IMR-90 (cell line): ENCODE data around the gene MTIF3. TPM values are rescaled to one million over a fixed set of nuclear protein-coding genes. Genes with fewer than 3 reads are reported as not detected.

Source experiments
- ATAC-seq: fragments of 200-7000 bp; cut with Tn5 transposase; 2 replicates; pipeline ENCODE4 v1.9.1; 2020; ENCODE audit warnings: low read depth, mild to moderate bottlenecking, moderate library complexity
- BruUV-seq: library from RNA; stranded (reverse); fragments of 400-500 nt; replicated peaks from 2 replicates; lab custom pipeline; 2021; lab: Mats Ljungman, UMichigan
- CTCF ChIA-PET: fragments of 300-600 bp; formaldehyde crosslinking; extraction: SDS; loops from one replicate; lab custom pipeline; 2021; ENCODE audit warnings: antibody characterized with exemption; lab: Yijun Ruan, JAX
- POLR2A ChIA-PET: fragments of 300-600 bp; sonication (Branson Sonifier 250); formaldehyde crosslinking; loops from one replicate; lab custom pipeline; 2022; ENCODE audit warnings: antibody characterized with exemption; ENCODE audit not compliant: unreplicated experiment; lab: Charles Lee
- DNase-seq: peaks from one replicate; pipeline ENCODE4 v3.0.0; 2013
- H2AFZ ChIP-seq: replicated peaks from 2 replicates; pipeline ENCODE3; 2013; ENCODE audit warnings: low read length, mild to moderate bottlenecking; ENCODE audit not compliant: poor library complexity
- H2AK5ac ChIP-seq: 2 replicates; pipeline ENCODE4 v1.6.1; 2013; ENCODE audit warnings: low read depth, low read length, inconsistent platforms
- H2AK9ac ChIP-seq: replicated peaks from 2 replicates; pipeline ENCODE3; 2013; ENCODE audit warnings: mild to moderate bottlenecking, low read depth, low read length, moderate library complexity; ENCODE audit not compliant: poor library complexity
- H2BK120ac ChIP-seq: 2 replicates; pipeline ENCODE4 v1.6.1; 2013; ENCODE audit warnings: low read depth, low read length, inconsistent platforms
- H2BK15ac ChIP-seq: 3 replicates; pipeline ENCODE4 v1.6.1; 2013; ENCODE audit warnings: low read depth, low read length, inconsistent platforms
- H2BK20ac ChIP-seq: 2 replicates; pipeline ENCODE4 v1.6.1; 2013; ENCODE audit warnings: low read depth, mild to moderate bottlenecking, inconsistent platforms, low read length, moderate library complexity
- H2BK5ac ChIP-seq: 2 replicates; pipeline ENCODE4 v1.6.1; 2013; ENCODE audit warnings: mild to moderate bottlenecking, low read depth, low read length, inconsistent platforms; ENCODE audit not compliant: poor library complexity, severe bottlenecking
- H3K14ac ChIP-seq: replicated peaks from 2 replicates; pipeline ENCODE4 v1.6.1; 2013; ENCODE audit warnings: low read depth, low read length, inconsistent platforms
- H3K18ac ChIP-seq: 2 replicates; pipeline ENCODE4 v1.6.1; 2013; ENCODE audit warnings: low read depth, low read length, control low read depth
- H3K23ac ChIP-seq: 2 replicates; pipeline ENCODE4 v1.6.1; 2013; ENCODE audit warnings: low read depth, low read length, inconsistent platforms
- H3K27ac ChIP-seq: 2 replicates; pipeline ENCODE4 v1.5.1; 2013; ENCODE audit warnings: mild to moderate bottlenecking, control low read depth, low read length; ENCODE audit not compliant: insufficient read depth
- H3K27me3 ChIP-seq: 2 replicates; pipeline ENCODE4 v1.6.1; 2013; ENCODE audit warnings: low read length; ENCODE audit not compliant: control insufficient read depth, insufficient read depth
- H3K36me3 ChIP-seq: 2 replicates; pipeline ENCODE4 v1.6.1; 2013; ENCODE audit warnings: low read length, mixed read lengths; ENCODE audit not compliant: control insufficient read depth, insufficient read depth
- H3K4ac ChIP-seq: 2 replicates; pipeline ENCODE4 v1.6.1; 2013; ENCODE audit warnings: low read depth, low read length, inconsistent platforms
- H3K4me1 ChIP-seq: 2 replicates; pipeline ENCODE4 v1.6.1; 2013; ENCODE audit warnings: low read length, mixed read lengths; ENCODE audit not compliant: control insufficient read depth, insufficient read depth
- H3K4me2 ChIP-seq: 2 replicates; pipeline ENCODE4 v1.6.1; 2013; ENCODE audit warnings: low read depth, mild to moderate bottlenecking, control low read depth, low read length, moderate library complexity
- H3K4me3 ChIP-seq: 2 replicates; pipeline ENCODE4 v1.5.1; 2013; ENCODE audit warnings: low read depth, mild to moderate bottlenecking, control low read depth, low read length, moderate library complexity; ENCODE audit not compliant: insufficient read depth
- H3K56ac ChIP-seq: 2 replicates; pipeline ENCODE4 v1.6.1; 2013; ENCODE audit warnings: low read length, inconsistent platforms; ENCODE audit not compliant: insufficient read depth; ENCODE audit errors: extremely low read depth
- H3K79me1 ChIP-seq, 2 experiments: 2 replicates each; pipeline ENCODE4 v1.6.1; 2013; ENCODE audit warnings: low read length in 2 of 2, inconsistent platforms in 1 of 2, low read depth in 1 of 2
- H3K9ac ChIP-seq: 2 replicates; pipeline ENCODE4 v1.6.1; 2013; ENCODE audit warnings: low read depth, low read length, control low read depth
- H3K9me1 ChIP-seq: 2 replicates; pipeline ENCODE4 v1.6.1; 2013; ENCODE audit warnings: low read length, inconsistent platforms; ENCODE audit not compliant: insufficient read depth
- H3K9me3 ChIP-seq: 2 replicates; pipeline ENCODE4 v1.6.1; 2013; ENCODE audit warnings: low read length; ENCODE audit not compliant: control insufficient read depth, insufficient read depth
- H4K20me1 ChIP-seq: 2 replicates; pipeline ENCODE4 v1.6.1; 2013; ENCODE audit warnings: low read length, inconsistent platforms; ENCODE audit not compliant: insufficient read depth
- H4K5ac ChIP-seq: 2 replicates; pipeline ENCODE4 v1.6.1; 2013; ENCODE audit warnings: mild to moderate bottlenecking, low read depth, low read length, control low read depth
- H4K8ac ChIP-seq, 2 experiments: 2 replicates each; pipeline ENCODE4 v1.6.1; 2013; ENCODE audit warnings: low read depth in 2 of 2, low read length in 2 of 2, control low read depth in 1 of 2, inconsistent platforms in 1 of 2
- H4K91ac ChIP-seq: 2 replicates; pipeline ENCODE4 v1.6.1; 2013; ENCODE audit warnings: low read depth, low read length, inconsistent platforms; ENCODE audit not compliant: insufficient read depth
- BHLHE40 ChIP-seq: fragments of 150-350 bp; IDR thresholded peaks from 2 replicates; pipeline ENCODE4 v1.6.1; 2016; ENCODE audit warnings: mild to moderate bottlenecking, low read depth, low read length
- CEBPB ChIP-seq: IDR thresholded peaks from 2 replicates; pipeline ENCODE4 v1.6.1; 2012; ENCODE audit warnings: low read depth, low read length, improper control_type of control experiment
- CHD1 ChIP-seq: IDR thresholded peaks from 2 replicates; pipeline ENCODE4 v1.6.1; 2012; ENCODE audit warnings: low read depth, low read length, improper control_type of control experiment
- CTCF ChIP-seq: conservative IDR thresholded peaks from 2 replicates; pipeline ENCODE4 v1.5.1; 2012; ENCODE audit warnings: mild to moderate bottlenecking, low read depth, low read length, improper control_type of control experiment
- ELK1 ChIP-seq: fragments of 150-350 bp; IDR thresholded peaks from 2 replicates; pipeline ENCODE4 v1.6.1; 2016; ENCODE audit warnings: low read depth, mild to moderate bottlenecking, low read length, moderate library complexity, borderline replicate concordance
- FOS ChIP-seq: fragments of 150-350 bp; IDR thresholded peaks from 2 replicates; pipeline ENCODE4 v1.6.1; 2016; ENCODE audit warnings: low read depth, low read length
- MAFK ChIP-seq: IDR thresholded peaks from 2 replicates; pipeline ENCODE4 v1.6.1; 2012; ENCODE audit warnings: low read depth, low read length, improper control_type of control experiment
- MAZ ChIP-seq: IDR thresholded peaks from 2 replicates; pipeline ENCODE4 v1.6.1; 2012; ENCODE audit warnings: low read depth, mild to moderate bottlenecking, low read length, improper control_type of control experiment, moderate library complexity, borderline replicate concordance
- MXI1 ChIP-seq: IDR thresholded peaks from 2 replicates; pipeline ENCODE4 v1.6.1; 2012; ENCODE audit warnings: low read depth, mild to moderate bottlenecking, low read length, moderate library complexity, borderline replicate concordance
- NFE2L2 ChIP-seq: fragments of 150-350 bp; IDR thresholded peaks from 2 replicates; pipeline ENCODE4 v1.6.1; 2016; ENCODE audit warnings: low read depth, mild to moderate bottlenecking, low read length
- POLR2A ChIP-seq: IDR thresholded peaks from 2 replicates; pipeline ENCODE4 v1.6.1; 2012; ENCODE audit warnings: mild to moderate bottlenecking, low read depth, low read length
- RAD21 ChIP-seq: IDR thresholded peaks from 2 replicates; pipeline ENCODE4 v1.6.1; 2012; ENCODE audit warnings: low read length, improper control_type of control experiment
- RCOR1 ChIP-seq: IDR thresholded peaks from 2 replicates; pipeline ENCODE4 v1.6.1; 2012; ENCODE audit warnings: mild to moderate bottlenecking, low read length, improper control_type of control experiment; ENCODE audit not compliant: insufficient replicate concordance
- RFX5 ChIP-seq: IDR thresholded peaks from 2 replicates; pipeline ENCODE4 v1.8.0; 2012; ENCODE audit warnings: low read depth, mild to moderate bottlenecking, low read length, moderate library complexity
- SMC3 ChIP-seq: fragments of 150-350 bp; IDR thresholded peaks from 2 replicates; pipeline ENCODE4 v1.6.1; 2016; ENCODE audit warnings: low read depth, mild to moderate bottlenecking, antibody characterized with exemption, low read length, moderate library complexity
- WGBS, 2 experiments: methylation state at CpG; one replicate each; pipeline versions ENCODE4 v1.1.5 to v1.1.7; 2013; ENCODE audit warnings: missing lambda C conversion rate in 2 of 2; ENCODE audit not compliant: insufficient read length in 1 of 2; ENCODE audit errors: extremely low coverage in 2 of 2; 5-methylcytosine and 5-hydroxymethylcytosine counted together
- dilution Hi-C: fragments of 300-500 bp; cut with HindIII; formaldehyde crosslinking; loops from one replicate; pipeline ENCODE4 v1.14.3; 2018; ENCODE audit warnings: low sequenced_read_pairs; ENCODE audit not compliant: unreplicated experiment
- in situ Hi-C: fragments of 300-500 bp; cut with MboI; formaldehyde crosslinking; loops from 3 replicates; pipeline ENCODE4 v1.14.3; 2019; ENCODE audit warnings: low sequenced_read_pairs, inconsistent platforms, mixed read lengths
- intact Hi-C: fragments of 100-400 bp; cut with micrococcal nuclease; formaldehyde crosslinking; loops from 2 replicates; pipeline ENCODE4 v1.10.0; 2022
- polyA plus RNA-seq, 3 experiments: library from polyadenylated mRNA; depleted of rRNA; stranded (reverse); fragments of >200 nt; gene quantifications; 2 replicates each; pipeline ENCODE4 v1.2.3, GENCODE V29; 2012; ENCODE audit warnings: low replicate concordance in 1 of 3
- total RNA-seq: library from RNA; depleted of rRNA; stranded (reverse); fragments of >200 nt; gene quantifications from 2 replicates; pipeline ENCODE4 v1.2.3, GENCODE V29; 2012
- TF ChIP-seq, protein P1 (sequence below): fragments of 150-350 bp; IDR thresholded peaks from 2 replicates; pipeline ENCODE4 v1.6.1; 2017; ENCODE audit warnings: mild to moderate bottlenecking, antibody characterized with exemption, low read length, low read depth

The MTIF3 gene
- total and polyA plus RNA-seq, 2 of the 4 experiments (the other 2 are of a cell fraction): 31.7 to 41.0 TPM

DNA sequence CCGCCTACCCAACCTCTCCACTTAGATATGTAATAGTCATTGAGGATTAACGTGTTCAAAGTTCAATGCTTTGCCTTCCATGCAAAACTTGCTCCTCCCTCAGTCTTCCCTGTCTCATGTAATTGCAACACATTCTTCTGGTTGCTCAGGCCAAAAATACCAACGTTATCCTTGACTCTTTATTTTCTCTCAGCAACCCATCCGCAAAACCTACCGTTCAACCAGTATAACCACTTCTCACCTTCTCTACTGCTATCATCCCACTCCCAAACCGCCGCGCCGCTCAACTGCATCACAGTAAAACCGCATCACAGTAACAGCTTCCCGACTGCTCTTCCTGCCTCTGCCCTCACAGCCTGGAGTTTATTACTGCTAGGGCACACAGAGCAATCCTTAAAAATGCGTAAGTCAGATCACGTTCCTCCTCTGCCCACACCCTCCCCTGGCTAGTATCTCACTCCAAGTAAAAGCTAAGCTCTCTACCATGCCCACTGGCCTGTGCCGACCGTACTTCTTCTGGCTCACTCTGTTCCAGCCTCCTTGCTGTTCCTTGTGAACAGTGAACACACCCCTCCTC lies 8.2 kb downstream of the MTIF3 start:
- Histone ChIP-seq H2BK5ac (no peak overlapping the region), H3K27ac (no peak overlapping the region), H3K27me3 (no peaks in the 10 kb centered on the region), H3K36me3 (peaks cover 17% of the 10 kb centered on the region), H4K8ac (no peak overlapping the region), H3K9me3 (no peaks in the 10 kb centered on the region), H3K4me2 (no peak overlapping the region), H3K9me1 (no peaks in the 10 kb centered on the region; the same call in 1 of the 2 replicates), H3K14ac (no peak overlapping the region), H2BK15ac (no peak overlapping the region), H4K91ac (no peak overlapping the region), H2BK120ac (no peak overlapping the region), H4K5ac (no peak overlapping the region), H3K4me3 (no peak overlapping the region), H2AFZ (no peak overlapping the region), H3K18ac (no peak overlapping the region), H3K79me1 (peaks cover 0 to 28% of the 10 kb centered on the region in 2 experiments), H2BK20ac (no peak overlapping the region), H3K4ac (no peak overlapping the region), H2AK5ac (no peak overlapping the region), H3K4me1 (no peaks in the 10 kb centered on the region), H3K9ac (no peak overlapping the region), H2AK9ac (no peak overlapping the region), H3K56ac (no peak overlapping the region), H4K20me1 (no peaks in the 10 kb centered on the region), H3K23ac (no peak overlapping the region)
- dilution Hi-C loops (no loop called here), intact Hi-C loops (no loop called here), in situ Hi-C loops (no loop called here)
- ChIA-PET CTCF (no interaction called here), POLR2A (no interaction called here)
- BruUV-seq: no TSS peak
- WGBS, 2 experiments: 68% methylated on average over 7 of the region's 15 CpGs; no CpG with 5 or more reads in 1 of the 2 experiments
- DNase-seq (no peak), ATAC-seq (no peak)
- TF ChIP-seq, protein P1, sequence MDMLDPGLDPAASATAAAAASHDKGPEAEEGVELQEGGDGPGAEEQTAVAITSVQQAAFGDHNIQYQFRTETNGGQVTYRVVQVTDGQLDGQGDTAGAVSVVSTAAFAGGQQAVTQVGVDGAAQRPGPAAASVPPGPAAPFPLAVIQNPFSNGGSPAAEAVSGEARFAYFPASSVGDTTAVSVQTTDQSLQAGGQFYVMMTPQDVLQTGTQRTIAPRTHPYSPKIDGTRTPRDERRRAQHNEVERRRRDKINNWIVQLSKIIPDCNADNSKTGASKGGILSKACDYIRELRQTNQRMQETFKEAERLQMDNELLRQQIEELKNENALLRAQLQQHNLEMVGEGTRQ: no peak
- no peak for TF ChIP-seq POLR2A
- no peak for TF ChIP-seq CHD1
- no peak for TF ChIP-seq RAD21
- TF ChIP-seq RFX5: no peak
- TF ChIP-seq CTCF: no peak
- TF ChIP-seq BHLHE40: no peak
- no peak for TF ChIP-seq FOS
- no peak for TF ChIP-seq MXI1
- TF ChIP-seq SMC3: no peak
- no peak for TF ChIP-seq NFE2L2
- TF ChIP-seq ELK1: no peak
- no peak for TF ChIP-seq MAFK
- TF ChIP-seq RCOR1: no peak
- no peak for TF ChIP-seq CEBPB
- TF ChIP-seq MAZ: no peak
